GM12872 (cell line): ENCODE measurements around the gene CPNE8.

Experiments
- CTCF ChIP-seq: IDR thresholded peaks from 3 replicates; pipeline ENCODE4 v1.5.1; 2011; ENCODE audit warnings: low read depth, mild to moderate bottlenecking, low read length, moderate library complexity; ENCODE audit not compliant: insufficient read depth

Gene CPNE8

GRCh38 chr12:38884666-38885065 lies 20.7 kb downstream of the CPNE8 start:
- TF ChIP-seq CTCF = no peak

GRCh38 chr12:38883629-38884134 lies 21.7 kb downstream of the CPNE8 start:
- TF ChIP-seq CTCF = no peak

- no peak for TF ChIP-seq CTCF
Measured at GRCh38 chr12:38880288-38880687, 25.1 kb downstream of the CPNE8 start.

GRCh38 chr12:38878986-38879385 lies 26.4 kb downstream of the CPNE8 start:
- no peak for TF ChIP-seq CTCF

GRCh38 chr12:38878333-38878705 lies 27.1 kb downstream of the CPNE8 start:
- TF ChIP-seq CTCF = no peak

GRCh38 chr12:38875586-38876228 lies 29.7 kb downstream of the CPNE8 start:
- TF ChIP-seq CTCF = no peak

- TF ChIP-seq CTCF = no peak
Measured at GRCh38 chr12:38872561-38872960, 32.8 kb downstream of the CPNE8 start.
